H1 (cell line): ENCODE data around the gene USP17L22. TPM values are rescaled to one million over a fixed set of nuclear protein-coding genes. Genes with fewer than 3 reads are reported as not detected.
"Not testable (repeated sequence)": the region's sequence is repeated elsewhere in the genome, so short reads cannot be mapped to it uniquely, and the experiment has no call there.

Source experiments
- CTCF ChIA-PET: fragments of 300-600 bp; sonication (Branson Sonifier 250); formaldehyde crosslinking; loops from one replicate; lab custom pipeline; 2021; ENCODE audit not compliant: partially characterized antibody; lab: Charles Lee
- POLR2A ChIA-PET: fragments of 300-600 bp; sonication (Branson Sonifier 250); formaldehyde crosslinking; loops from one replicate; lab custom pipeline; 2021; ENCODE audit warnings: inconsistent platforms; ENCODE audit not compliant: partially characterized antibody; lab: Charles Lee
- DNase-seq, 2 experiments: peaks; one replicate each; pipeline versions ENCODE4 v3.0.0 to v3.0.0-alpha.2; 2010 to 2022; ENCODE audit warnings: low spot score in 2 of 2, low read depth in 1 of 2, mixed read lengths in 1 of 2
- FAIRE-seq: peaks from 2 replicates; lab custom pipeline; 2011; peaks lifted over from hg19 to GRCh38; lab: Jason Lieb, UNC
- H2AFZ ChIP-seq: 2 replicates; pipeline ENCODE4 v1.8.1; 2012; ENCODE audit warnings: low read length, inconsistent platforms
- H2AK5ac ChIP-seq: 2 replicates; pipeline ENCODE4 v1.6.1; 2013; ENCODE audit warnings: low read depth, low read length
- H2BK120ac ChIP-seq: replicated peaks from 2 replicates; pipeline ENCODE3; 2013; ENCODE audit warnings: low read depth, low read length, inconsistent platforms
- H2BK12ac ChIP-seq: 2 replicates; pipeline ENCODE4 v1.6.1; 2013; ENCODE audit warnings: low read depth, low read length
- H2BK15ac ChIP-seq: 2 replicates; pipeline ENCODE4 v1.6.1; 2013; ENCODE audit warnings: low read length
- H2BK20ac ChIP-seq: 2 replicates; pipeline ENCODE4 v1.6.1; 2013; ENCODE audit warnings: low read length
- H2BK5ac ChIP-seq: 2 replicates; pipeline ENCODE4 v1.6.1; 2013; ENCODE audit warnings: low read depth, low read length
- H3K14ac ChIP-seq: 2 replicates; pipeline ENCODE4 v1.6.1; 2013; ENCODE audit warnings: inconsistent platforms; ENCODE audit not compliant: insufficient read length
- H3K18ac ChIP-seq: 2 replicates; pipeline ENCODE4 v1.6.1; 2013; ENCODE audit warnings: low read length; ENCODE audit errors: extremely low read depth
- H3K23ac ChIP-seq: 2 replicates; pipeline ENCODE4 v1.6.1; 2013; ENCODE audit warnings: inconsistent platforms; ENCODE audit not compliant: insufficient read length
- H3K23me2 ChIP-seq: 2 replicates; pipeline ENCODE4 v1.6.1; 2013; ENCODE audit warnings: low read depth, low read length
- H3K27ac ChIP-seq: 2 replicates; pipeline ENCODE4 v1.6.1; 2011; ENCODE audit warnings: low read depth, low read length, inconsistent platforms
- H3K27me3 ChIP-seq, 4 experiments: replicated peaks in 1 of 4; 1 replicate in 1 of 4; 2 replicates in 3 of 4; pipeline versions ENCODE4 v1.6.1 to v1.8.1; 2011 to 2013; ENCODE audit warnings: low read length in 3 of 4, mild to moderate bottlenecking in 3 of 4, inconsistent platforms in 2 of 4, mixed read lengths in 2 of 4, moderate library complexity in 1 of 4; ENCODE audit not compliant: control insufficient read depth in 3 of 4, insufficient read depth in 3 of 4; ENCODE audit errors: extremely low read depth in 1 of 4
- H3K36me3 ChIP-seq, 4 experiments: 2 replicates each; pipeline versions ENCODE4 v1.6.1 to v1.8.1; 2011 to 2013; ENCODE audit warnings: mild to moderate bottlenecking in 4 of 4, low read length in 3 of 4, moderate library complexity in 2 of 4, control low read depth in 1 of 4, inconsistent platforms in 1 of 4; ENCODE audit not compliant: insufficient read depth in 4 of 4, control insufficient read depth in 2 of 4
- H3K4ac ChIP-seq: replicated peaks from 2 replicates; pipeline ENCODE3; 2013; ENCODE audit warnings: low read length, low read depth, mixed read lengths, inconsistent platforms; ENCODE audit not compliant: insufficient read length
- H3K4me1 ChIP-seq, 4 experiments: replicated peaks in 1 of 4; 1 replicate in 1 of 4; 2 replicates in 3 of 4; pipeline versions ENCODE4 v1.6.1 to v1.8.1; 2011 to 2013; ENCODE audit warnings: low read length in 3 of 4, inconsistent platforms in 2 of 4, mixed read lengths in 1 of 4; ENCODE audit not compliant: insufficient read depth in 4 of 4, control insufficient read depth in 3 of 4
- H3K4me2 ChIP-seq, 2 experiments: 2 replicates each; pipeline versions ENCODE4 v1.6.1 to v1.8.1; 2011 to 2013; ENCODE audit warnings: low read depth in 2 of 2, low read length in 2 of 2, control low read depth in 1 of 2, inconsistent platforms in 1 of 2, mild to moderate bottlenecking in 1 of 2; ENCODE audit not compliant: insufficient read depth in 1 of 2
- H3K4me3 ChIP-seq, 4 experiments: fragments of 200-600, 300-600 bp in 1 of 4; sonication (generic), shearing (Covaris generic), sonication (Bioruptor Twin) in 1 of 4; 2 replicates each; pipeline versions ENCODE4 v1.5.1 to v1.8.1; 2011 to 2016; ENCODE audit warnings: low read length in 4 of 4, low read depth in 3 of 4, control low read depth in 2 of 4, inconsistent platforms in 2 of 4, mild to moderate bottlenecking in 2 of 4, mixed read lengths in 1 of 4, moderate library complexity in 1 of 4; ENCODE audit not compliant: insufficient read depth in 2 of 4; ENCODE audit errors: extremely low read depth in 1 of 4
- H3K56ac ChIP-seq: replicated peaks from 2 replicates; pipeline ENCODE3; 2013; ENCODE audit warnings: low read depth, mild to moderate bottlenecking, mixed read lengths, low read length, inconsistent platforms; ENCODE audit not compliant: insufficient read length
- H3K79me1 ChIP-seq: 2 replicates; pipeline ENCODE4 v1.6.1; 2013; ENCODE audit warnings: low read depth, low read length, control low read depth
- H3K79me2 ChIP-seq, 2 experiments: 2 replicates each; pipeline versions ENCODE4 v1.6.1 to v1.8.1; 2012 to 2013; ENCODE audit warnings: low read length in 2 of 2, mild to moderate bottlenecking in 2 of 2, inconsistent platforms in 1 of 2; ENCODE audit not compliant: insufficient read depth in 2 of 2, control insufficient read depth in 1 of 2
- H3K9ac ChIP-seq, 4 experiments: replicated peaks in 1 of 4; 1 replicate in 1 of 4; 2 replicates in 3 of 4; pipeline versions ENCODE4 v1.6.1 to v1.8.1; 2011 to 2013; ENCODE audit warnings: low read depth in 3 of 4, low read length in 3 of 4, control low read depth in 2 of 4, mild to moderate bottlenecking in 2 of 4, moderate library complexity in 2 of 4, inconsistent platforms in 1 of 4; ENCODE audit errors: extremely low read depth in 1 of 4
- H3K9me3 ChIP-seq, 2 experiments: 2 replicates each; pipeline versions ENCODE4 v1.6.1 to v1.8.1; 2012 to 2013; ENCODE audit warnings: mild to moderate bottlenecking in 2 of 2, moderate library complexity in 2 of 2, control low read depth in 1 of 2, inconsistent platforms in 1 of 2, low read depth in 1 of 2, low read length in 1 of 2, mixed read lengths in 1 of 2; ENCODE audit not compliant: insufficient read depth in 2 of 2
- H4K20me1 ChIP-seq, 2 experiments: replicated peaks in 1 of 2; 2 replicates each; pipeline versions ENCODE3 to v1.8.1; 2011 to 2013; ENCODE audit warnings: inconsistent platforms in 2 of 2, low read length in 2 of 2, mild to moderate bottlenecking in 1 of 2; ENCODE audit not compliant: insufficient read depth in 2 of 2, control insufficient read depth in 1 of 2
- H4K5ac ChIP-seq: 2 replicates; pipeline ENCODE4 v1.6.1; 2013; ENCODE audit warnings: low read length, low read depth, mixed read lengths, inconsistent platforms; ENCODE audit not compliant: insufficient read length
- H4K8ac ChIP-seq: 2 replicates; pipeline ENCODE4 v1.8.0; 2013; ENCODE audit warnings: mild to moderate bottlenecking, moderate library complexity, low read length, inconsistent platforms; ENCODE audit not compliant: insufficient read depth; ENCODE audit errors: extremely low read depth
- H4K91ac ChIP-seq: replicated peaks from 2 replicates; pipeline ENCODE3; 2013; ENCODE audit warnings: low read length, mixed read lengths, inconsistent platforms; ENCODE audit not compliant: insufficient read length
- WGBS, 2 experiments: shearing (Covaris generic) in 1 of 2; methylation state at CpG; one replicate each; pipeline versions ENCODE4 v1.1.6 to v1.1.7; 2013 to 2015; ENCODE audit warnings: low lambda C conversion rate in 2 of 2, mixed read lengths in 2 of 2, inconsistent platforms in 1 of 2, low coverage in 1 of 2, missing lambda C conversion rate in 1 of 2; ENCODE audit not compliant: insufficient replicate concordance in 2 of 2, insufficient coverage in 1 of 2, insufficient read length in 1 of 2; ENCODE audit errors: extremely low coverage in 1 of 2, missing lambda C conversion rate in 1 of 2; 5-methylcytosine and 5-hydroxymethylcytosine counted together
- polyA plus RNA-seq, 7 experiments: library from polyadenylated mRNA; depleted of rRNA in 3 of 7; stranded (reverse) in 5 of 7; unstranded in 2 of 7; fragments of >200 nt in 5 of 7; fragments of 200-250 nt in 2 of 7; gene quantifications; 1 replicate in 5 of 7; 2 replicates in 1 of 7; 4 replicates in 1 of 7; pipeline versions ENCODE4 v1.2.1 to v1.2.3, GENCODE V29; 2011 to 2013; ENCODE audit warnings: missing spikeins in 2 of 7, mixed read lengths in 2 of 7
- total RNA-seq: library from RNA; stranded (reverse); fragmentation: NEBNext Ultra II Directional; extraction: Animal tissue kit (Norgen Biotek cat#: 25700); gene quantifications from 2 replicates; pipeline ENCODE4 v1.2.1, GENCODE V29; 2021

The USP17L22 gene
- total and polyA plus RNA-seq, 2 of the 8 experiments (the other 6 are each of a cell fraction or from before 2014, with no cell fraction given) = not detected

DNA sequence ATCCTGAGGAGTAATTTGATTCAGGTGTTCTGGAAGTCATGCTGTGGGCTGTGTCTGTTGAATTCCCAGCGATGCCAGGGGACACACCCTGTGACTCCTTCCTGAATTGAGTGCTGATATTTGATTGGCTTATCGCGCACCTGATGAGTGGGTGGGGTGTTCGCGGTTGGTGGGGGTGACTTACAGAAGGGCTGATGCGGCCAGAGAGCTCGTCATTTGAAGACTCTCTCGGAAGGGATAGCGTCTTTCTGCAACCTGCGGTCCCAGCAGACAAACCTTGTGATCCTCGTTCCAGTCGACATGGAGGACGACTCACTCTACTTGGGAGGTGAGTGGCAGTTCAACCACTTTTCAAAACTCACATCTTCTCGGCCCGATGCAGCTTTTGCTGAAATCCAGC is 33.3 kb upstream of the USP17L22 start, which contains the start of gene USP17L15:
TSS of gene USP17L15 (plus strand) at position 301 of the 400 bp plus-strand sequence. CDS start at position 301, 0 bp downstream.
- H2BK15ac ChIP-seq, CTCF ChIA-PET: not testable (repeated sequence)
- no CpG with 5 or more reads among the region's 15 CpGs for WGBS, 2 experiments

DNA sequence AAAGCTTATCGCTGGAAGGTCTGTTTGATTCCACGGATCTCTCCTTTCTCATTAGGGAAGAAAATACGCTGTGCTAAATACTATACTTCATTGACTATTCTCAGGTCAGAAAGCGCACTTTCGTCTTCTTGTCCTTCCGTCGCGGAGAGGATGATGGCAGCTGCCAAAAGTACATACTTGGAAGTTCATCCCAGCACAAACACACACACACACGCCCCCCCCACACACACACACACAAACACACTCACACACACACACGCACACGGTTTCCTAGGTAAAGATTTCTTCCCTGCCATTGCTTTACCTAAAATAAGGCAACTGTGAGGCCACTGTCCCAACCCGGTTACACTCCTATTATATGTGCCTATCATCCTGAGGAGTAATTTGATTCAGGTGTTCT is 29.0 kb upstream of the USP17L22 start:
- H3K23me2 ChIP-seq, POLR2A ChIA-PET, DNase-seq, H4K8ac ChIP-seq, H3K4ac ChIP-seq, H2BK20ac ChIP-seq, H2AFZ ChIP-seq, H3K27me3 ChIP-seq, H3K23ac ChIP-seq, H3K4me3 ChIP-seq, H3K27ac ChIP-seq, H4K20me1 ChIP-seq, H3K4me2 ChIP-seq, H2BK15ac ChIP-seq, H3K9ac ChIP-seq, H2BK120ac ChIP-seq, H4K91ac ChIP-seq, H3K56ac ChIP-seq, H2AK5ac ChIP-seq, H2BK5ac ChIP-seq, H3K79me2 ChIP-seq, H2BK12ac ChIP-seq, H3K4me1 ChIP-seq, H3K18ac ChIP-seq, H3K36me3 ChIP-seq, H4K5ac ChIP-seq, H3K14ac ChIP-seq, H3K79me1 ChIP-seq, FAIRE-seq, CTCF ChIA-PET: not testable (repeated sequence)
- 82% methylated on average over 12 of the region's 12 CpGs; no CpG with 5 or more reads in 1 of the 2 experiments for WGBS, 2 experiments
- peaks cover 5 to 13% of the 10 kb centered on the region in 2 experiments for H3K9me3 ChIP-seq

More for the DNA sequence above, 33.3 kb upstream of the USP17L22 start, which contains the start of gene USP17L15:
- POLR2A ChIA-PET, H3K9me3 ChIP-seq, H3K79me1 ChIP-seq, H3K18ac ChIP-seq, H4K91ac ChIP-seq, H3K4me3 ChIP-seq, H3K23ac ChIP-seq, H3K36me3 ChIP-seq, H4K20me1 ChIP-seq, H3K79me2 ChIP-seq, H3K56ac ChIP-seq, H2AFZ ChIP-seq, H3K4me2 ChIP-seq, H3K23me2 ChIP-seq, H2BK20ac ChIP-seq, H2AK5ac ChIP-seq, H2BK5ac ChIP-seq, H3K27me3 ChIP-seq, H4K5ac ChIP-seq, H4K8ac ChIP-seq, H3K4me1 ChIP-seq, H3K27ac ChIP-seq, DNase-seq, H3K9ac ChIP-seq, H3K14ac ChIP-seq, FAIRE-seq, H3K4ac ChIP-seq, H2BK120ac ChIP-seq, H2BK12ac ChIP-seq: not testable (repeated sequence)
